ENCODE measurements around the gene SLC34A2.

Gene SLC34A2

GRCh38 chr4:25727711-25728493, 72.3 kb downstream of the SLC34A2 start:
- no peak for DNase-seq

Measured in NCI-H226 (cell line).